KG1 (cell line): Measurements from ENCODE around the gene ASTN2.
"Not testable (repeated sequence)": the region's sequence is repeated elsewhere in the genome, so short reads cannot be mapped to it uniquely, and the experiment has no call there.

Experiments used
- DNase-seq: peaks from one replicate; lab custom pipeline; 2025; lab: John Stamatoyannopoulos, UW

Gene ASTN2

GRCh38 chr9:116861321-116861720 is 553.5 kb downstream of the ASTN2 start:
- DNase-seq: no peak

- no peak for DNase-seq
Measured at GRCh38 chr9:116860509-116861120, 554.2 kb downstream of the ASTN2 start.

- DNase-seq: no peak
Measured at GRCh38 chr9:116859763-116860162, 555.1 kb downstream of the ASTN2 start.

GRCh38 chr9:116857321-116857720 is 557.5 kb downstream of the ASTN2 start:
- no peak for DNase-seq

GRCh38 chr9:116855881-116856662 is 558.8 kb downstream of the ASTN2 start:
- no peak for DNase-seq

- DNase-seq: no peak
Measured at GRCh38 chr9:116849721-116850120, 565.1 kb downstream of the ASTN2 start.

GRCh38 chr9:116844621-116845020 is 570.2 kb downstream of the ASTN2 start:
- DNase-seq: no peak

GRCh38 chr9:116843863-116844620 is 570.8 kb downstream of the ASTN2 start:
- no peak for DNase-seq

GRCh38 chr9:116842658-116843057 is 572.2 kb downstream of the ASTN2 start:
- no peak for DNase-seq

GRCh38 chr9:116838468-116838867 is 576.4 kb downstream of the ASTN2 start:
- not testable (repeated sequence) for DNase-seq

GRCh38 chr9:116837018-116837989 is 577.6 kb downstream of the ASTN2 start:
- no peak for DNase-seq

- DNase-seq: not testable (repeated sequence)
Measured at GRCh38 chr9:116830321-116830720, 584.5 kb downstream of the ASTN2 start.

- DNase-seq: no peak
Measured at GRCh38 chr9:116821633-116822229, 593.1 kb downstream of the ASTN2 start.

- no peak for DNase-seq
Measured at GRCh38 chr9:116819116-116819515, 595.7 kb downstream of the ASTN2 start.

- no peak for DNase-seq
Measured at GRCh38 chr9:116817762-116818161, 597.1 kb downstream of the ASTN2 start.

- DNase-seq: no peak
Measured at GRCh38 chr9:116816484-116816883, 598.4 kb downstream of the ASTN2 start.

- DNase-seq: no peak
Measured at GRCh38 chr9:116815835-116816234, 599.0 kb downstream of the ASTN2 start.

GRCh38 chr9:116813031-116813300 is 601.9 kb downstream of the ASTN2 start:
- DNase-seq: no peak

GRCh38 chr9:116812231-116813030 is 602.4 kb downstream of the ASTN2 start:
- no peak for DNase-seq

- no peak for DNase-seq
Measured at GRCh38 chr9:116809656-116810055, 605.2 kb downstream of the ASTN2 start.

GRCh38 chr9:116806075-116806474 is 608.8 kb downstream of the ASTN2 start:
- no peak for DNase-seq
